ENCODE results near the gene SSR1.

DNA sequence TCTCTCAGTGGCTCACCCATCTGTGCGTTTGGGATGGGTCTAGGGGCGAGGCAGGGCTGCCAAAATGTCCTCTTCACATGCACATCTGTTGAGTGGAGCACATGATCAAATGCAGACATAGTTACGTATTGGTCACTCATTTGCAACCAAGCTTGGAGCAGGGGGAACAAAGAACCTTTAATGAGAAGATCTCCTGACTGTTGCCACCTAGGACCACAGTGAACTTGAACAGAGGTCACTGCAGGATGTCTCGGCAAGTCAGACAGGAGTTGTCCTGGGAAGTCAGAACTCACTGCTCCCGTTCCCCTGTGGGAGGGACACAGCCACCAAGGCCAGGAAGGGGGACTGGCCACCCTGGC, 73.4 kb downstream of the SSR1 start:
- TF ChIP-seq, protein P1, sequence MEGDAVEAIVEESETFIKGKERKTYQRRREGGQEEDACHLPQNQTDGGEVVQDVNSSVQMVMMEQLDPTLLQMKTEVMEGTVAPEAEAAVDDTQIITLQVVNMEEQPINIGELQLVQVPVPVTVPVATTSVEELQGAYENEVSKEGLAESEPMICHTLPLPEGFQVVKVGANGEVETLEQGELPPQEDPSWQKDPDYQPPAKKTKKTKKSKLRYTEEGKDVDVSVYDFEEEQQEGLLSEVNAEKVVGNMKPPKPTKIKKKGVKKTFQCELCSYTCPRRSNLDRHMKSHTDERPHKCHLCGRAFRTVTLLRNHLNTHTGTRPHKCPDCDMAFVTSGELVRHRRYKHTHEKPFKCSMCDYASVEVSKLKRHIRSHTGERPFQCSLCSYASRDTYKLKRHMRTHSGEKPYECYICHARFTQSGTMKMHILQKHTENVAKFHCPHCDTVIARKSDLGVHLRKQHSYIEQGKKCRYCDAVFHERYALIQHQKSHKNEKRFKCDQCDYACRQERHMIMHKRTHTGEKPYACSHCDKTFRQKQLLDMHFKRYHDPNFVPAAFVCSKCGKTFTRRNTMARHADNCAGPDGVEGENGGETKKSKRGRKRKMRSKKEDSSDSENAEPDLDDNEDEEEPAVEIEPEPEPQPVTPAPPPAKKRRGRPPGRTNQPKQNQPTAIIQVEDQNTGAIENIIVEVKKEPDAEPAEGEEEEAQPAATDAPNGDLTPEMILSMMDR (IDR thresholded peaks at IDR 0.05; ENCODE audit: low read length): no peak
- TF ChIP-seq EZH2 (optimal IDR thresholded peaks at IDR 0.05; ENCODE audit: low read depth, low read length) (no peak), EZH2phosphoT487 (IDR thresholded peaks at IDR 0.05; ENCODE audit: low read length) (no peak)

Data from MM.1S (cell line).